DOHH2 (cell line): ENCODE measurements around the gene RNF14.

Experiments used
- H3F3A ChIP-seq: fragments of 200-600 bp; sonication (generic), shearing (Covaris generic); 2 replicates; pipeline ENCODE4 v1.6.0; 2016; ENCODE audit warnings: antibody characterized with exemption, mild to moderate bottlenecking; ENCODE audit not compliant: control insufficient read depth, insufficient read depth
- H3K27ac ChIP-seq: fragments of 200-600 bp; sonication (generic); 2 replicates; pipeline ENCODE4 v1.5.1; 2014; ENCODE audit warnings: low read depth, mild to moderate bottlenecking, low read length, moderate library complexity
- H3K27me3 ChIP-seq: fragments of 200-600 bp; sonication (generic); 2 replicates; pipeline ENCODE4 v1.6.1; 2014; ENCODE audit warnings: mild to moderate bottlenecking, low read length, mixed read lengths; ENCODE audit not compliant: control insufficient read depth
- H3K36me3 ChIP-seq: fragments of 200-600 bp; sonication (generic); 2 replicates; pipeline ENCODE4 v1.6.1; 2014; ENCODE audit warnings: mild to moderate bottlenecking, low read length, moderate library complexity, mixed read lengths; ENCODE audit not compliant: control insufficient read depth
- H3K4me1 ChIP-seq: fragments of 200-600 bp; sonication (generic); 2 replicates; pipeline ENCODE4 v1.6.1; 2014; ENCODE audit warnings: mild to moderate bottlenecking, low read length, mixed read lengths; ENCODE audit not compliant: control insufficient read depth
- H3K4me2 ChIP-seq: fragments of 200-600 bp; sonication (generic); 2 replicates; pipeline ENCODE4 v1.6.0; 2014; ENCODE audit warnings: mild to moderate bottlenecking, low read length, moderate library complexity
- H3K4me3 ChIP-seq: fragments of 200-600 bp; sonication (generic); 2 replicates; pipeline ENCODE4 v1.5.1; 2014; ENCODE audit warnings: mild to moderate bottlenecking, low read length, mixed read lengths
- H3K79me2 ChIP-seq: fragments of 200-600 bp; sonication (generic); 2 replicates; pipeline ENCODE4 v1.6.1; 2014; ENCODE audit warnings: mild to moderate bottlenecking, low read length, mixed read lengths; ENCODE audit not compliant: control insufficient read depth
- H3K9me2 ChIP-seq: fragments of 200-600 bp; sonication (generic); replicated peaks from 2 replicates; pipeline ENCODE4 v1.6.1; 2014; ENCODE audit warnings: mild to moderate bottlenecking, low read length, mixed read lengths; ENCODE audit not compliant: control insufficient read depth
- H3K9me3 ChIP-seq: fragments of 200-600 bp; sonication (generic); 2 replicates; pipeline ENCODE4 v1.6.1; 2014; ENCODE audit warnings: antibody characterized with exemption, low read length, mixed read lengths; ENCODE audit not compliant: control insufficient read depth, insufficient read depth
- H4K20me1 ChIP-seq: fragments of 200-600 bp; sonication (generic); 2 replicates; pipeline ENCODE4 v1.6.0; 2014; ENCODE audit warnings: low read depth, mild to moderate bottlenecking, antibody characterized with exemption, low read length, moderate library complexity; ENCODE audit not compliant: control insufficient read depth, insufficient read depth
- CTCF ChIP-seq: fragments of 200-600 bp; sonication (generic); IDR thresholded peaks from one replicate; pipeline ENCODE4 v1.5.1; 2014; ENCODE audit warnings: antibody characterized with exemption, mild to moderate bottlenecking, low read depth, low read length; ENCODE audit not compliant: poor library complexity, severe bottlenecking
- EZH2phosphoT487 ChIP-seq: fragments of 200-600 bp; sonication (generic); IDR thresholded peaks from 2 replicates; pipeline ENCODE4 v1.6.1; 2017; ENCODE audit warnings: borderline replicate concordance, mild to moderate bottlenecking, antibody characterized with exemption, low read length, moderate library complexity, mixed read lengths

Gene RNF14

GRCh38 chr5:141960018-141960417 is 8.9 kb upstream of the RNF14 start:
- H3F3A ChIP-seq = no peaks in the 10 kb centered on the region
- H3K27me3 ChIP-seq = no peaks in the 10 kb centered on the region
- H3K9me3 ChIP-seq = no peaks in the 10 kb centered on the region
- no peak overlapping the region for H3K4me2 ChIP-seq
- H4K20me1 ChIP-seq = no peaks in the 10 kb centered on the region
- no peak overlapping the region for H3K27ac ChIP-seq
- no peaks in the 10 kb centered on the region for H3K9me2 ChIP-seq
- TF ChIP-seq EZH2phosphoT487 (no peak), CTCF (peak; percentile 60)
- no peaks in the 10 kb centered on the region for H3K36me3 ChIP-seq
- H3K79me2 ChIP-seq = no peaks in the 10 kb centered on the region
- no peak overlapping the region for H3K4me3 ChIP-seq
- H3K4me1 ChIP-seq = peaks cover 28% of the 10 kb centered on the region

- peak; percentile 86 for TF ChIP-seq CTCF
- TF ChIP-seq EZH2phosphoT487 = no peak
- Histone ChIP-seq H3K27ac (no peak overlapping the region), H3K9me2 (no peaks in the 10 kb centered on the region), H3K27me3 (no peaks in the 10 kb centered on the region), H4K20me1 (no peaks in the 10 kb centered on the region), H3K4me3 (peak overlapping the region; percentile 6), H3K79me2 (no peaks in the 10 kb centered on the region), H3K4me2 (peak overlapping the region; percentile 34), H3K36me3 (no peaks in the 10 kb centered on the region), H3K9me3 (no peaks in the 10 kb centered on the region), H3K4me1 (peaks cover 28% of the 10 kb centered on the region), H3F3A (no peaks in the 10 kb centered on the region)
Measured at GRCh38 chr5:141960449-141961323, 8.2 kb upstream of the RNF14 start.

GRCh38 chr5:141961466-141961865 is 7.4 kb upstream of the RNF14 start:
- Histone ChIP-seq H3K27me3 (no peaks in the 10 kb centered on the region), H4K20me1 (no peaks in the 10 kb centered on the region), H3K4me1 (peaks cover 29% of the 10 kb centered on the region), H3K36me3 (no peaks in the 10 kb centered on the region), H3K27ac (no peak overlapping the region), H3F3A (0 out of 2 replicates have a peak, but pooled peaks cover 1% of the 10 kb centered on the region), H3K79me2 (no peaks in the 10 kb centered on the region), H3K9me3 (no peaks in the 10 kb centered on the region), H3K4me2 (peak overlapping the region; percentile 34), H3K9me2 (no peaks in the 10 kb centered on the region), H3K4me3 (peak overlapping the region; percentile 6; the same call in 1 of the 2 replicates)
- TF ChIP-seq CTCF = no peak
- TF ChIP-seq EZH2phosphoT487 = no peak
